ENCODE results near the gene PRKN.

The PRKN gene

DNA sequence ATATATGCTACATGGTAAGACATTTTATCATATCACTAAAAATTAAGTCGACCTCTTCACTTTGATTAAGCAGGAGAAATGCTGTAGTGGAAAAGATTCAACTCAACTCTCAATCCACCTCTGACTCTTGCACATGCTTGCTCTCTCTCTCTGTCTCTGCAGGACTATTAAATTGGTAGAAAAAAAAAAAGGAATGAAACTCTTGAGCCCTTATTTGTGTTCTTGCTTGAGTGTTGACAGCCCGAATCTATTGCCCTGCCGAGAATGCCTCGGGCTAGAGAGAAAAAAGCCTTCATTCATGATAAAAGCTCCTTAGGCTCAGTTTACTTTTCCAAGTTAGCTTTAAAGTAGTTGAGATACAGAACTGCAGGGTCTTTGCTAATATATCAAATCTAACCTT is 722.2 kb downstream of the PRKN start:
- Histone ChIP-seq H3K9ac (ENCODE audit: low read length) (no peak overlapping the region), H3K23ac (ENCODE audit: low read length in 2 of 2) (no peak overlapping the region), H2AK5ac (ENCODE audit: low read length, severe bottlenecking) (no peak overlapping the region), H2BK120ac (ENCODE audit: low read depth, low read length) (no peak overlapping the region), H4K8ac (ENCODE audit: low read length) (no peak overlapping the region), H2BK5ac (ENCODE audit: low read depth, low read length, poor library complexity, severe bottlenecking) (no peak overlapping the region), H3K9me3 (ENCODE audit: control insufficient read depth, low read length) (peaks cover 9% of the 10 kb centered on the region), H2BK15ac (ENCODE audit: low read depth, poor library complexity, severe bottlenecking) (no peak overlapping the region), H3K27ac (ENCODE audit: low read length, poor library complexity, severe bottlenecking) (no peak overlapping the region), H3K14ac (ENCODE audit: low read length in 2 of 2) (no peak overlapping the region), H3K18ac (ENCODE audit: low read depth in 1 of 2, low read length in 2 of 2) (no peak overlapping the region), H4K91ac (ENCODE audit: low read length) (no peak overlapping the region), H2AFZ (ENCODE audit: low read depth, low read length) (no peak overlapping the region), H3K4me2 (ENCODE audit: low read length, poor library complexity, severe bottlenecking) (no peak overlapping the region), H2BK12ac (ENCODE audit: low read length in 2 of 2) (no peak overlapping the region), H3K4ac (ENCODE audit: low read depth in 1 of 2, low read length in 2 of 2) (no peak overlapping the region), H3K4me3 (ENCODE audit: insufficient read depth in 1 of 2, low read depth in 1 of 2, low read length in 2 of 2) (no peak overlapping the region), H3K79me1 (replicated peaks; ENCODE audit: low read length, poor library complexity, severe bottlenecking) (no peaks in the 10 kb centered on the region), H3K36me3 (ENCODE audit: control insufficient read depth in 1 of 2, insufficient read depth in 2 of 2, low read depth in 1 of 2, low read length in 2 of 2) (no peaks in the 10 kb centered on the region), H3K27me3 (ENCODE audit: control insufficient read depth in 1 of 2, insufficient read depth in 1 of 2, low read length in 2 of 2) (no peaks in the 10 kb centered on the region), H3K4me1 (ENCODE audit: control insufficient read depth, insufficient read depth, low read depth, low read length) (no peaks in the 10 kb centered on the region)
- WGBS: 89% methylated on average over 3 of the region's 4 CpGs
- DNase-seq: no peak

DNA sequence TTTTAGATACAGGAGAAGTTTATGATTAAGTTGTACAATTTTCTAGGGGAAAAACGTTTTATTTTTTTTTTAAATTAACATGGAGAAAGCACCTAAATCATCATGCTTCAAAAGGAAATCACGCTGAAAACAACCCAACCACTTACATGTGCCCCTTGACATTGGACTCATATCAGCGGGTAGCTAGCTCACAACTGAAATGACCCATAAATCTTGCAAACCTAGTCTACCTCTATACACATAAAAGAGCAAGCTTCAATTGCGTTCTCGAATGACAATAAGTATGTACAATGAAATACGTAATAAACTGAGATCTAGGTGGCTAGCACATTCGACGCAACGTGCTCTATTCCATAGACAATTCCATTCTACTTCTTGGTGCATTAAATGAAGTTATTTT is 730.8 kb downstream of the PRKN start:
- no peak overlapping the region for H4K8ac ChIP-seq (ENCODE audit: low read length)
- H4K91ac ChIP-seq (ENCODE audit: low read length): no peak overlapping the region
- no peak overlapping the region for H3K23ac ChIP-seq (ENCODE audit: low read length in 2 of 2)
- H2BK120ac ChIP-seq (ENCODE audit: low read depth, low read length): no peak overlapping the region
- H3K79me1 ChIP-seq (replicated peaks; ENCODE audit: low read length, poor library complexity, severe bottlenecking): no peaks in the 10 kb centered on the region
- H3K4me1 ChIP-seq (ENCODE audit: control insufficient read depth, insufficient read depth, low read depth, low read length): no peaks in the 10 kb centered on the region
- H2BK12ac ChIP-seq (ENCODE audit: low read length in 2 of 2): no peak overlapping the region
- no peak overlapping the region for H3K4ac ChIP-seq (ENCODE audit: low read depth in 1 of 2, low read length in 2 of 2)
- H2BK5ac ChIP-seq (ENCODE audit: low read depth, low read length, poor library complexity, severe bottlenecking): no peak overlapping the region
- H3K4me3 ChIP-seq (ENCODE audit: insufficient read depth in 1 of 2, low read depth in 1 of 2, low read length in 2 of 2): no peak overlapping the region
- peaks cover 40% of the 10 kb centered on the region for H3K9me3 ChIP-seq (ENCODE audit: control insufficient read depth, low read length)
- no peaks in the 10 kb centered on the region for H3K36me3 ChIP-seq (ENCODE audit: control insufficient read depth in 1 of 2, insufficient read depth in 2 of 2, low read depth in 1 of 2, low read length in 2 of 2)
- no peaks in the 10 kb centered on the region for H3K27me3 ChIP-seq (ENCODE audit: control insufficient read depth in 1 of 2, insufficient read depth in 1 of 2, low read length in 2 of 2)
- H3K14ac ChIP-seq (ENCODE audit: low read length in 2 of 2): no peak overlapping the region
- WGBS: 60% methylated on average over 6 of the region's 9 CpGs
- H3K18ac ChIP-seq (ENCODE audit: low read depth in 1 of 2, low read length in 2 of 2): no peak overlapping the region
- H3K4me2 ChIP-seq (ENCODE audit: low read length, poor library complexity, severe bottlenecking): no peak overlapping the region
- H3K27ac ChIP-seq (ENCODE audit: low read length, poor library complexity, severe bottlenecking): no peak overlapping the region
- no peak overlapping the region for H2BK15ac ChIP-seq (ENCODE audit: low read depth, poor library complexity, severe bottlenecking)
- no peak overlapping the region for H3K9ac ChIP-seq (ENCODE audit: low read length)
- H2AK5ac ChIP-seq (ENCODE audit: low read length, severe bottlenecking): no peak overlapping the region
- H2AFZ ChIP-seq (ENCODE audit: low read depth, low read length): no peak overlapping the region
- no peak for DNase-seq

DNA sequence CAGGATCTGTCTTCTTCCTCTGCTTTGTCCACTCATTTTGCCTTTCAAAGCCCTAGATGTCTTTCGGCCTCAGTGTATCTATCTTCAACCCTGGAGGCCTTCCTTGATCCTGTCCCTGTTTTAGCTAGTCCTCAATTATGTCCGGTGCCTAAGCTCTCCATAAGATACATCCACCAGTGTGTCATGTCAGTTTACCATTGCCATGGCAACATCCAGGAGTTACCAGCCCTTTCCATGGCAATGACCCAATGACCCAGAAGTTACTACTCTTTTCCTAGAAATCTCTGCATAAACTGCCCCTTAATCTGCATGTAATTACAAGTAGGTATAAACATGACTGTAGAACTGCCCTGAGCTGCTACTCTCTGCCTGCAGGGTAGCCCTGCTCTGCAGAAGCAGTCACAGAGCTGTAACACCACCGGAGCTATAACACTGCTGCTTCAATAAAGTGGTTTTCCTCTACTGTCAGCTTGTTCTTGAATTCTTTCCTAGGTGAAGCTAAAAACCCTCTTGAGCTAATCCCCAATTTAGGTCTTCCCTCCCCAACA is 741.6 kb downstream of the PRKN start:
- H3K23ac ChIP-seq (ENCODE audit: low read length in 2 of 2): no peak overlapping the region
- DNase-seq: peak; percentile 24
- peaks cover 0 to 2% of the 10 kb centered on the region in 2 experiments for H3K36me3 ChIP-seq (ENCODE audit: control insufficient read depth in 1 of 2, insufficient read depth in 2 of 2, low read depth in 1 of 2, low read length in 2 of 2)
- peak overlapping the region; percentile 70 for H3K27ac ChIP-seq (ENCODE audit: low read length, poor library complexity, severe bottlenecking)
- H3K18ac ChIP-seq (ENCODE audit: low read depth in 1 of 2, low read length in 2 of 2): no peak overlapping the region
- no peak overlapping the region for H3K14ac ChIP-seq (ENCODE audit: low read length in 2 of 2)
- H3K4me1 ChIP-seq (ENCODE audit: control insufficient read depth, insufficient read depth, low read depth, low read length): peaks cover 9% of the 10 kb centered on the region
- H2BK12ac ChIP-seq (ENCODE audit: low read length in 2 of 2): no peak overlapping the region
- H2AK5ac ChIP-seq (ENCODE audit: low read length, severe bottlenecking): peak overlapping the region; percentile 86
- H4K8ac ChIP-seq (ENCODE audit: low read length): no peak overlapping the region
- no peak overlapping the region for H2BK15ac ChIP-seq (ENCODE audit: low read depth, poor library complexity, severe bottlenecking)
- WGBS: 77% methylated on average over 3 of the region's 3 CpGs
- H3K4ac ChIP-seq (ENCODE audit: low read depth in 1 of 2, low read length in 2 of 2): no peak overlapping the region
- no peak overlapping the region for H3K4me3 ChIP-seq (ENCODE audit: insufficient read depth in 1 of 2, low read depth in 1 of 2, low read length in 2 of 2)
- H3K9ac ChIP-seq (ENCODE audit: low read length): no peak overlapping the region
- no peak overlapping the region for H4K91ac ChIP-seq (ENCODE audit: low read length)
- no peaks in the 10 kb centered on the region for H3K27me3 ChIP-seq (ENCODE audit: control insufficient read depth in 1 of 2, insufficient read depth in 1 of 2, low read length in 2 of 2)
- H3K4me2 ChIP-seq (ENCODE audit: low read length, poor library complexity, severe bottlenecking): peak overlapping the region; percentile 47
- H2BK5ac ChIP-seq (ENCODE audit: low read depth, low read length, poor library complexity, severe bottlenecking): no peak overlapping the region
- H2BK120ac ChIP-seq (ENCODE audit: low read depth, low read length): no peak overlapping the region
- no peaks in the 10 kb centered on the region for H3K79me1 ChIP-seq (replicated peaks; ENCODE audit: low read length, poor library complexity, severe bottlenecking)
- H3K9me3 ChIP-seq (ENCODE audit: control insufficient read depth, low read length): peaks cover 3% of the 10 kb centered on the region
- H2AFZ ChIP-seq (ENCODE audit: low read depth, low read length): no peak overlapping the region

DNA sequence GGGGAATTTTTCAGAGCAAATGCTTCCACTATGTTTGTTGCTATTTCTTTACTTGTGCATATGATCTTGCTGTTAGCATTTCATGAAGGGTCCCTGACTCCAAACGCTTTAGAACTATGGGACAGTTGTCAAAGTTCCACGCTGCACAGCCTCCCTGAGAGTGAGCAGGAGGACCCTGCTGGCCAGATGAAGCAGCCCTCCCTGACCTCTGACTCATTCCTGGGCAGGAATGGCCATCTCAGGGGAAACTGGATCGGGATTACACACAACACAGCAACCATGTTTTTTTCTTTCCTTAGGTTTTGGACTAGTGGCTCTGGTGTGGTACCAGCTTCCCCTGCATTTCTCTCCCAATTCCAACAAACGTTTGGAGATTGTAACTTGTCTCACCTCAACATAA is 742.9 kb downstream of the PRKN start:
- Histone ChIP-seq H3K4ac (ENCODE audit: low read depth in 1 of 2, low read length in 2 of 2) (no peak overlapping the region), H3K4me1 (ENCODE audit: control insufficient read depth, insufficient read depth, low read depth, low read length) (peaks cover 9% of the 10 kb centered on the region), H4K8ac (ENCODE audit: low read length) (no peak overlapping the region), H3K27me3 (ENCODE audit: control insufficient read depth in 1 of 2, insufficient read depth in 1 of 2, low read length in 2 of 2) (no peaks in the 10 kb centered on the region), H3K18ac (ENCODE audit: low read depth in 1 of 2, low read length in 2 of 2) (no peak overlapping the region), H3K27ac (ENCODE audit: low read length, poor library complexity, severe bottlenecking) (peak overlapping the region; percentile 18), H2AK5ac (ENCODE audit: low read length, severe bottlenecking) (peak overlapping the region; percentile 70), H3K79me1 (replicated peaks; ENCODE audit: low read length, poor library complexity, severe bottlenecking) (no peaks in the 10 kb centered on the region), H3K9me3 (ENCODE audit: control insufficient read depth, low read length) (no peaks in the 10 kb centered on the region), H3K14ac (ENCODE audit: low read length in 2 of 2) (no peak overlapping the region), H2BK120ac (ENCODE audit: low read depth, low read length) (no peak overlapping the region), H3K23ac (ENCODE audit: low read length in 2 of 2) (no peak overlapping the region), H2BK15ac (ENCODE audit: low read depth, poor library complexity, severe bottlenecking) (no peak overlapping the region), H2BK12ac (ENCODE audit: low read length in 2 of 2) (no peak overlapping the region), H2AFZ (ENCODE audit: low read depth, low read length) (no peak overlapping the region), H3K4me2 (ENCODE audit: low read length, poor library complexity, severe bottlenecking) (no peak overlapping the region), H2BK5ac (ENCODE audit: low read depth, low read length, poor library complexity, severe bottlenecking) (no peak overlapping the region), H3K9ac (ENCODE audit: low read length) (no peak overlapping the region), H3K36me3 (ENCODE audit: control insufficient read depth in 1 of 2, insufficient read depth in 2 of 2, low read depth in 1 of 2, low read length in 2 of 2) (no peaks in the 10 kb centered on the region), H3K4me3 (ENCODE audit: insufficient read depth in 1 of 2, low read depth in 1 of 2, low read length in 2 of 2) (no peak overlapping the region), H4K91ac (ENCODE audit: low read length) (no peak overlapping the region)
- WGBS: 52% methylated on average over 4 of the region's 4 CpGs
- DNase-seq: no peak
